Muscle layer of colon (tissue), 2 donors: ENCODE data around the gene TSPOAP1.

ENCODE experiments used
- H3K27ac ChIP-seq: one replicate; pipeline ENCODE4 v1.7.0; 2013; ENCODE audit warnings: low read depth, mild to moderate bottlenecking, low read length, moderate library complexity
- H3K27me3 ChIP-seq, 2 donors: one replicate each; pipeline ENCODE4 v1.7.0; 2013; ENCODE audit warnings: low read length in 2 of 2, mild to moderate bottlenecking in 2 of 2; ENCODE audit not compliant: insufficient read depth in 2 of 2, control insufficient read depth in 1 of 2
- H3K36me3 ChIP-seq: one replicate; pipeline ENCODE4 v1.7.0; 2013; ENCODE audit warnings: mild to moderate bottlenecking, low read length; ENCODE audit not compliant: insufficient read depth
- H3K4me1 ChIP-seq: one replicate; pipeline ENCODE4 v1.7.0; 2013; ENCODE audit warnings: mild to moderate bottlenecking, low read length; ENCODE audit not compliant: insufficient read depth
- H3K4me3 ChIP-seq, 2 donors: one replicate each; pipeline ENCODE4 v1.7.0; 2013; ENCODE audit warnings: low read length in 2 of 2, low read depth in 1 of 2, mild to moderate bottlenecking in 1 of 2, moderate library complexity in 1 of 2
- H3K9ac ChIP-seq: one replicate; pipeline ENCODE4 v1.7.0; 2013; ENCODE audit warnings: low read length
- H3K9me3 ChIP-seq: one replicate; pipeline ENCODE4 v1.7.0; 2013; ENCODE audit warnings: mild to moderate bottlenecking, low read length
- donor health status: abdominal sarcoma.
- donor health status: Adenocarcinoma of cecum.

TSPOAP1 gene

DNA sequence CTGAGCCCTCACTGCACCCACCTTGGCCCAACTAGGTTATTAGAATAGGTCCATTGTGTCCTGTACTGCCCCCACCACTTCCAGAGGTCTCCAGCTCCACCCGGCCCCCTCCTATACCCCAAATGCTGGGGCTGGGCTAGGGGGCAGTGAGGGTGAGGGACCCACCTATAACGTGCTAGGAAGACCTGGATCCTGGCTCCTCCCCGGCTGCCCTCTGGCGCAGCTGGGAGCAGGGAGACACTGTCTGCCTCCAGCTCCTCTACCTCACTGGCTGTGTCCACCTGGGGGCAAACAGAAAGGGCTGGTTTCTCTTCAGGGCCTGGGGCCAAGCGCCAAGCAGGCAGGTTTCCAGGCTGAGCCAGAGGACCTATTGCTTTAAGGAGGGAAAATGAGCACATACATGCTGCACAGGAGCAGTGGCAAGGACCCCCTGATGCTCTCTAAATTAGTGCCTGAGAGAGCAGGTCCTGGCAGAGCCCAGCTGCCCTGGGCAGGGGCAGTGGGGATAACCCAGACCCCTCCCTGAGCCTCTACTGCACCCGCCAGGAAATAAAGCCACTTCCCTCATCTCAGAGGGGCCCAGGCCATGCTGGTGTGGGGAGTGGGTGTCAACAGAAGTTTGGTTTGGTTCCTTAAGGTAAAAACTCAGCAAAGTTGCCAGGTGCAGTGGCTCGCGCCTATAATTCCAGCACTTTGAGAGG is 12.2 kb downstream of the TSPOAP1 start:
- no peak overlapping the region for H3K4me3 ChIP-seq
- H3K9me3 ChIP-seq, result no peaks in the 10 kb centered on the region
- no peaks in the 10 kb centered on the region for H3K4me1 ChIP-seq
- H3K27me3 ChIP-seq, result no peaks in the 10 kb centered on the region
- peaks cover 3% of the 10 kb centered on the region for H3K36me3 ChIP-seq
- no peak overlapping the region for H3K9ac ChIP-seq
- no peak overlapping the region for H3K27ac ChIP-seq

DNA sequence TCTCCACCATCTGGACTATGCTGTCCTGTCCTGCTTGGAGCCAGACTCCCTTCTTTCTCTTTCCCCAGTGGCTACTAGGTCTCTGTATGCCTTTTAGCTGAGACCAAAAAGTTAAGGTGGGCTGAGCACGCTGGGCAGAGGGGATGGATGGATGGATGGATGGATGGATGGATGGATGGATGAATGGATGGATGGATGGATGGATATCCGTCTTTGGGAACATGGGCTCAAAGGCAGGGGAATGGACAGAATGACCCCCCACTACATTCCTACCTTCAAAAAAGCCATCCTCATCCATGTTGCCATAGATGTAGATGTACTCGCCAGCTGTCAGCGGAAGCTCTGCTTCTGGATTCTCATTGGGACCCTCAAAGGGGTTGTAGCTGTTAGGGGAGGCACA is 12.8 kb downstream of the TSPOAP1 start:
- H3K9me3 ChIP-seq, result no peaks in the 10 kb centered on the region
- H3K9ac ChIP-seq, result no peak overlapping the region
- H3K4me3 ChIP-seq, result no peak overlapping the region
- H3K27ac ChIP-seq, result no peak overlapping the region
- no peaks in the 10 kb centered on the region for H3K4me1 ChIP-seq
- no peaks in the 10 kb centered on the region for H3K27me3 ChIP-seq
- H3K36me3 ChIP-seq, result peaks cover under 1% of the 10 kb centered on the region

GRCh38 chr17:58315281-58315711 is 13.3 kb downstream of the TSPOAP1 start:
- Histone ChIP-seq H3K4me1 (no peaks in the 10 kb centered on the region), H3K9me3 (no peaks in the 10 kb centered on the region), H3K36me3 (no peaks in the 10 kb centered on the region), H3K27me3 (no peaks in the 10 kb centered on the region), H3K27ac (no peak overlapping the region), H3K4me3 (no peak overlapping the region), H3K9ac (no peak overlapping the region)

DNA sequence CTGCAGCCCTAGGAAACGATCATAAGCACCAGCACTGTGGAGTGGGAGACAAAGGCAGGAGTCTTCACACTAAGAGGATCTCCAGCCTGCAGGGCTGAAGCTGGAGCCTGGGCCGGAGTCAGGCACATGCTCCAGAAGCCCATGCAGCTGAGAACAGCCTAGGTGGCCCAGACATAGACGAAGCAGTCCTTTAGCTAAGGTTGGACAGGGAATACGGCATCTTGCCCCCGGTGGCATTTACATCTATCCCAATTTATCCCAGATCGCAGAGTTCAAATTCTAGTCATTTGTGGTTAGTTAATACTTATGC is 13.9 kb downstream of the TSPOAP1 start:
- Histone ChIP-seq H3K4me3 (no peak overlapping the region), H3K9ac (no peak overlapping the region), H3K9me3 (no peaks in the 10 kb centered on the region), H3K27me3 (no peaks in the 10 kb centered on the region), H3K4me1 (no peaks in the 10 kb centered on the region), H3K36me3 (no peaks in the 10 kb centered on the region), H3K27ac (no peak overlapping the region)

DNA sequence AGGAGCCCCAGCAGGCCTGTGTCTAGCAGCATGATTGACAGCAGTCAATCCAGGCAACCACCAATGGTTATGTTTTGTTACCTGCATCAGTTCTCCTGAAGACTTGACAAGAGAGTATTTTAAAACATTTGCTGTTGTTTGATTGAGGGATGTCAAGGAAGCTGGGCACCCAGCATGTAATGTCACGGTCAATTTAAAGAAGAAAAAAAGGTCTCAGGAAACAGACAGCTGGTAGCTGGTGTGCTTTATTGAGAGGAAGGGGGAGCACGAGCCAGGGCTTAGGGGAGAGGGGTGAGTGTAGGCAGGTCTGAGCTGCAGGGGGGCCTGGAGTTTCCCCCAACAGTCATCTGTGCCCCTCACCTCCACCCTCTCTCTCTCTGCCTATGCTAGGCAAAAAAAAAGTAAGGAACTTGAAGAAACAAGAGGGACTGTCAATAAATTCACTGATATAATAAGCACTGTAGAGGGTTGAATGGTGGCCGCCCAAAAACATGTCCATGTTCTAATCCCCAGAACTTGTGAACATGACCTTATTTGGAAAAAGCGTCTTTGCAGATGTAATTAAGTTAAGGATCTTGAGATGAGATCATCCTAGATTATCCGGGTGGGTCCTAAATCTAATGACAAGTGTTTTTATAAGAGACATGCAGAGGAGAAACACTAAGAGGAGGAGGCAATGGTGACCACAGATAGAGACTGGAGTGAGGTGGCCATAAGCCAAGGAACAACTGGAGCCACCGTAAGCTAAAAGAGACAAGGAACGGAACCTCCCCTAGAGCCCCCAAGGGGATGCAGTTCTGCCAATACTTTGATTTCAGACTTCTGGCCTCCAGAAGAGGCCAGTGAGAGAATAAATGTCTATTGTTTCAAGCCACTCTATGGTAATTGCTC is 14.5 kb downstream of the TSPOAP1 start:
- Histone ChIP-seq H3K27ac (no peak overlapping the region), H3K9me3 (no peaks in the 10 kb centered on the region), H3K4me3 (no peak overlapping the region), H3K4me1 (no peaks in the 10 kb centered on the region), H3K36me3 (no peaks in the 10 kb centered on the region), H3K27me3 (no peaks in the 10 kb centered on the region), H3K9ac (no peak overlapping the region)

DNA sequence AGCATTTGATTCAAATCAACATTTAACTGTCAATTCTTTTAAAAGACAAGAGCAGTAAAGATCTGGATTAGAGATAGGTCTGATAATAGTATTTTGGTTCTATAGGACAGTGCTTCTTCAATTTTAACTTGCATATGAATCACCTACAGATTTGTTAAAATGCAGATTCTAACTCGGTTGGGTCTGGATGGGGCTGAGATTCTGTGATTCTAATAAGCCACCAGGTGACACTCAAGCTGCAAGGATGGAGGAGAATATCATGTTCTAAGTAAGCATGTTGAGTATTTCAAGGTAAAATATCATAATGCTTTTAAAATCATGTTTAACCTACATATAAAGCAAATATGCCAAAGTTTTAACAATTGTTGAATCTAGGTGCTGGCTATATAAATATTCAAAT is 15.8 kb downstream of the TSPOAP1 start:
- Histone ChIP-seq H3K27me3 (no peaks in the 10 kb centered on the region), H3K4me3 (no peak overlapping the region), H3K9ac (no peak overlapping the region), H3K4me1 (no peaks in the 10 kb centered on the region), H3K9me3 (no peaks in the 10 kb centered on the region), H3K27ac (no peak overlapping the region), H3K36me3 (no peaks in the 10 kb centered on the region)

DNA sequence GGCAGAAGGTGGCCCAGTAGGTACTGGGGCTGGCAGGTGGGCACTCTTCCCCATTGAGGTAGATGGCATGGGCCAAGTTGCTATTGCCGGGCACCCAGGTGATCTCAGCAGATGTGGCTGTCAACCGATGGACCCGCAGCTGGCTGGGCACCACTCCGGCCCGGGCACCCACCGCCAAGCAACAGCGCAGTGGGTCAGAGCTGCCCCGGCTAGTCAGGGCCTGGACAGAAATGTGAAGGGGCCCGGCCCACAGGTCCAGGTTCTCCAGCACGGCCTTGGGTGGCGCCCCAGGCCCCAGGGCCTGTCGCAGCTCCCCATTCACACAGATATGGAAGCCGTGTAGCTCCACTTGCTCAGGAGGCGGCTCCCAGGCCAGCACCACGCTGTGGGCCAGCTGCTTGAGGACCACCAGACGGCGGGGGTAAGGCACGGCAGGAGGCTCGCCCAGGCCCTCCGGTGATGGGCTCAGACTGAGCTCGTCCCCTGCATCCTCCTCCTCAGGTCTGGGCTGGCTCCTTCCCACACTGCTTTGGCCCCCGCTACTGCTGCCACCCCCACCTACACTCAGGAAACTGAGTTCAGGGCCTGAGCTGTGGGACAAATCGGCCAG is 16.5 kb downstream of the TSPOAP1 start:
- Histone ChIP-seq H3K27me3 (no peaks in the 10 kb centered on the region), H3K36me3 (no peaks in the 10 kb centered on the region), H3K4me1 (no peaks in the 10 kb centered on the region), H3K9ac (no peak overlapping the region), H3K27ac (no peak overlapping the region), H3K9me3 (no peaks in the 10 kb centered on the region), H3K4me3 (no peak overlapping the region)

GRCh38 chr17:58311429-58311894 is 17.1 kb downstream of the TSPOAP1 start:
- Histone ChIP-seq H3K9me3 (no peaks in the 10 kb centered on the region), H3K4me1 (no peaks in the 10 kb centered on the region), H3K27ac (no peak overlapping the region), H3K4me3 (no peak overlapping the region), H3K36me3 (no peaks in the 10 kb centered on the region), H3K9ac (no peak overlapping the region), H3K27me3 (no peaks in the 10 kb centered on the region)

GRCh38 chr17:58310511-58311428 is 17.8 kb downstream of the TSPOAP1 start:
- H3K9ac ChIP-seq, result no peak overlapping the region
- H3K27ac ChIP-seq, result no peak overlapping the region
- no peaks in the 10 kb centered on the region for H3K9me3 ChIP-seq
- H3K36me3 ChIP-seq, result no peaks in the 10 kb centered on the region
- H3K4me3 ChIP-seq, result no peak overlapping the region
- H3K27me3 ChIP-seq, result no peaks in the 10 kb centered on the region
- no peaks in the 10 kb centered on the region for H3K4me1 ChIP-seq

GRCh38 chr17:58309918-58310259 is 18.7 kb downstream of the TSPOAP1 start:
- Histone ChIP-seq H3K36me3 (no peaks in the 10 kb centered on the region), H3K27me3 (no peaks in the 10 kb centered on the region), H3K4me3 (no peak overlapping the region), H3K27ac (no peak overlapping the region), H3K4me1 (no peaks in the 10 kb centered on the region), H3K9ac (no peak overlapping the region), H3K9me3 (no peaks in the 10 kb centered on the region)
